HEK293 (cell line): ENCODE measurements around the gene TIGD1.

Experiments
- CTCF ChIP-seq: fragments of 450-650 bp; formaldehyde crosslinking; IDR thresholded peaks from 2 replicates; pipeline ENCODE4 v1.5.1; 2016; ENCODE audit warnings: missing biosample characterization, missing genetic modification characterization
- SCRT1 ChIP-seq: fragments of 450-650 bp; formaldehyde crosslinking; IDR thresholded peaks from 2 replicates; pipeline ENCODE4 v1.5.1; 2016; ENCODE audit warnings: missing biosample characterization, missing genetic modification characterization, borderline replicate concordance
- TCF7L2 ChIP-seq: IDR thresholded peaks from 2 replicates; pipeline ENCODE4 v1.6.1; 2011; ENCODE audit warnings: low read depth, mild to moderate bottlenecking, inconsistent platforms, low read length, moderate library complexity, borderline replicate concordance
- ZNF24 ChIP-seq: fragments of 450-650 bp; formaldehyde crosslinking; IDR thresholded peaks from 2 replicates; pipeline ENCODE4 v1.5.1; 2016; ENCODE audit warnings: missing biosample characterization, missing genetic modification characterization
- ZNF324 ChIP-seq: fragments of 450-650 bp; formaldehyde crosslinking; IDR thresholded peaks from 2 replicates; pipeline ENCODE4 v1.5.1; 2016; ENCODE audit warnings: missing biosample characterization, missing genetic modification characterization
- ZNF350 ChIP-seq: fragments of 450-650 bp; formaldehyde crosslinking; IDR thresholded peaks from 2 replicates; pipeline ENCODE4 v1.5.0; 2017; ENCODE audit warnings: missing biosample characterization, mild to moderate bottlenecking, missing genetic modification characterization
- TF ChIP-seq, protein P1 (sequence below): fragments of 450-650 bp; formaldehyde crosslinking; optimal IDR thresholded peaks from 2 replicates; pipeline ENCODE3; 2016; ENCODE audit warnings: missing biosample characterization, mild to moderate bottlenecking, missing genetic modification characterization
- TF ChIP-seq, protein P2 (sequence below): fragments of 450-650 bp; formaldehyde crosslinking; IDR thresholded peaks from 2 replicates; pipeline ENCODE4 v1.5.1; 2016; ENCODE audit warnings: missing biosample characterization, missing genetic modification characterization
- TF ChIP-seq, protein P3 (sequence below): fragments of 450-650 bp; formaldehyde crosslinking; IDR thresholded peaks from 2 replicates; pipeline ENCODE4; 2016; ENCODE audit warnings: missing biosample characterization, missing genetic modification characterization

DNA sequence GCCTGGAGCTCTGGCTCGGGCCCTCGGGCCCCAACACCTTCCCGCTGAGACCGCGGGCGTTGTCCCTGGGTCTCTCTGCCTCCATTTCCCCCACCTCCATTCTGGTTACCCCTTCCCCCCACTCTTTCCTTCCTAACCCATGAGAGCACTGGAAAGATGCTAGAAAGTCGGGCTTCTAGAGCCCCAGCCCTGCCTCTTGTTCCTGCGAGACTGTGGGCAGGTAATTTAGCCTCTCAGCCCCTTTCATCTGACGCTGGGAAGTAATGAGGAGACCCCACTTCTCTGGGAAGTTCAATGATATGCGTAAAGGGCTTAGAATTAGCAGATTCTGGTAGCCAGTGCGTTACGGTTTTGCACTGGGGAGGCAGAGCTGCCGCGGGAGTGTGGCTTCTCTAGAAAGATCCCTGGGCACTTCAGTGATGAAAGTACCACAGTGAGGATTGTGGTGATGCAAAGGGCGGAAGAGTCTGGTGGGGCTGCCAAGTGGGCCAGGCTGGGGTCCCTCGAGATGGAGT, 46.5 kb downstream of the TIGD1 start:
- TF ChIP-seq TCF7L2 (no peak), CTCF (tag by site-specific recombination) (no peak), SCRT1 (no peak), ZNF350 (no peak), ZNF24 (tag by site-specific recombination) (no peak), ZNF324 (no peak)
- TF ChIP-seq, protein P1, sequence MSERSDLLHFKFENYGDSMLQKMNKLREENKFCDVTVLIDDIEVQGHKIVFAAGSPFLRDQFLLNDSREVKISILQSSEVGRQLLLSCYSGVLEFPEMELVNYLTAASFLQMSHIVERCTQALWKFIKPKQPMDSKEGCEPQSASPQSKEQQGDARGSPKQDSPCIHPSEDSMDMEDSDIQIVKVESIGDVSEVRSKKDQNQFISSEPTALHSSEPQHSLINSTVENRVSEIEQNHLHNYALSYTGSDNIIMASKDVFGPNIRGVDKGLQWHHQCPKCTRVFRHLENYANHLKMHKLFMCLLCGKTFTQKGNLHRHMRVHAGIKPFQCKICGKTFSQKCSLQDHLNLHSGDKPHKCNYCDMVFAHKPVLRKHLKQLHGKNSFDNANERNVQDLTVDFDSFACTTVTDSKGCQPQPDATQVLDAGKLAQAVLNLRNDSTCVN (tag by site-specific recombination) = no peak
- TF ChIP-seq, protein P2, sequence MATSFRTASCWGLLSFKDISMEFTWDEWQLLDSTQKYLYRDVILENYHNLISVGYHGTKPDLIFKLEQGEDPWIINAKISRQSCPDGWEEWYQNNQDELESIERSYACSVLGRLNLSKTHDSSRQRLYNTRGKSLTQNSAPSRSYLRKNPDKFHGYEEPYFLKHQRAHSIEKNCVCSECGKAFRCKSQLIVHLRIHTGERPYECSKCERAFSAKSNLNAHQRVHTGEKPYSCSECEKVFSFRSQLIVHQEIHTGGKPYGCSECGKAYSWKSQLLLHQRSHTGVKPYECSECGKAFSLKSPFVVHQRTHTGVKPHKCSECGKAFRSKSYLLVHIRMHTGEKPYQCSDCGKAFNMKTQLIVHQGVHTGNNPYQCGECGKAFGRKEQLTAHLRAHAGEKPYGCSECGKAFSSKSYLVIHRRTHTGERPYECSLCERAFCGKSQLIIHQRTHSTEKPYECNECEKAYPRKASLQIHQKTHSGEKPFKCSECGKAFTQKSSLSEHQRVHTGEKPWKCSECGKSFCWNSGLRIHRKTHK = no peak
- TF ChIP-seq, protein P3, sequence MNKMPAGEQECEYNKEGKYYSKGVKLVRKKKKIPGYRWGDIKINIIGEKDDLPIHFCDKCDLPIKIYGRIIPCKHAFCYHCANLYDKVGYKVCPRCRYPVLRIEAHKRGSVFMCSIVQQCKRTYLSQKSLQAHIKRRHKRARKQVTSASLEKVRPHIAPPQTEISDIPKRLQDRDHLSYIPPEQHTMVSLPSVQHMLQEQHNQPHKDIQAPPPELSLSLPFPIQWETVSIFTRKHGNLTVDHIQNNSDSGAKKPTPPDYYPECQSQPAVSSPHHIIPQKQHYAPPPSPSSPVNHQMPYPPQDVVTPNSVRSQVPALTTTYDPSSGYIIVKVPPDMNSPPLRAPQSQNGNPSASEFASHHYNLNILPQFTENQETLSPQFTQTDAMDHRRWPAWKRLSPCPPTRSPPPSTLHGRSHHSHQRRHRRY = no peak
